Measurements from ENCODE around the gene BARHL1.

DNA sequence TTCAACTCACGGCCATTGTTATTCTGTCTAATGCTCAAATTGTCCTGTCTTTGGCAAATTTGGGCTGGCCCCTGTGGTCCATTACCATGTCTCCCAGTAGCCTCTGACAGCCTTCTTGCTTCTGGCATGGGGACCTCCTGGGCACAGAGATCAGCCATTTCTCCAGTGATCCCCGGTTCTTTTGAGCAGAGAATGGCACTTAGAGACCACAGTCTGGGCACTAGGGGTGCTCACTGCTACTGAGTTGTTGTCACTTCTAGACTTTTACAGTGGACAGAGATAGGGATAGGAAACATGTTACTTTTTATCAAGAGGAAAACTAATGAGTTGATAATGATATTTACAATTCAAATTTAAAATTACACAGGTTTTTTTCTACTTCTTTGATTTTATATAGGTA is 47.6 kb upstream of the BARHL1 start:
- TF ChIP-seq CTCF (IDR thresholded peaks at IDR 0.05) (no peak), POLR2A (IDR thresholded peaks at IDR 0.05) (no peak)

All from Peyer's patch (tissue), 4 donors.